IMR-90 (cell line): Measurements from ENCODE around the gene PRKD1.
"Not testable (repeated sequence)": the region's sequence is repeated elsewhere in the genome, so short reads cannot be mapped to it uniquely, and the experiment has no call there.

Experiments used
- BHLHE40 ChIP-seq: fragments of 150-350 bp; IDR thresholded peaks from 2 replicates; pipeline ENCODE4 v1.6.1; 2016; ENCODE audit warnings: mild to moderate bottlenecking, low read depth, low read length
- POLR2A ChIP-seq: IDR thresholded peaks from 2 replicates; pipeline ENCODE4 v1.6.1; 2012; ENCODE audit warnings: mild to moderate bottlenecking, low read depth, low read length
- TF ChIP-seq, protein P1 (sequence below): conservative IDR thresholded peaks from 2 replicates; pipeline ENCODE4 v1.5.1; 2012; ENCODE audit warnings: mild to moderate bottlenecking, low read depth, low read length, improper control_type of control experiment

DNA sequence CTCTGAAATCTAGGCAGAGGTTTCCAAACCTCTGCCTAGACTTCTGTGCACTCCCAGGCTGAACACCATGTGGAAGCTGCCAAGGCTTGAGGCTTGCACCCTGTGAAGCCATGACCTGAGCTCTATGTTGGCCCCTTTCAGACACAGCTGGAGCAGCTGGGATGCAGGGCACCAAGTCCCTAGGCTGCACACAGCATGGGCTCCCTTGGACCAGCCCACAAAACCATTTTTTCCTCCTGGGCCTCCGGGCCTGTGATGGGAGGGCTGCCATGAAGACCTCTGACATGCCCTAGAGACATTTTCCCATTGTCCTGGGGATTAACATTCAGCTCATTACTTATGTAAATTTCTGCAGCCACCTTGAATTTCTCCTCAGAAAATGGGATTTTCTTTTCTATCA, 88.0 kb downstream of the PRKD1 start:
- TF ChIP-seq, protein P1, sequence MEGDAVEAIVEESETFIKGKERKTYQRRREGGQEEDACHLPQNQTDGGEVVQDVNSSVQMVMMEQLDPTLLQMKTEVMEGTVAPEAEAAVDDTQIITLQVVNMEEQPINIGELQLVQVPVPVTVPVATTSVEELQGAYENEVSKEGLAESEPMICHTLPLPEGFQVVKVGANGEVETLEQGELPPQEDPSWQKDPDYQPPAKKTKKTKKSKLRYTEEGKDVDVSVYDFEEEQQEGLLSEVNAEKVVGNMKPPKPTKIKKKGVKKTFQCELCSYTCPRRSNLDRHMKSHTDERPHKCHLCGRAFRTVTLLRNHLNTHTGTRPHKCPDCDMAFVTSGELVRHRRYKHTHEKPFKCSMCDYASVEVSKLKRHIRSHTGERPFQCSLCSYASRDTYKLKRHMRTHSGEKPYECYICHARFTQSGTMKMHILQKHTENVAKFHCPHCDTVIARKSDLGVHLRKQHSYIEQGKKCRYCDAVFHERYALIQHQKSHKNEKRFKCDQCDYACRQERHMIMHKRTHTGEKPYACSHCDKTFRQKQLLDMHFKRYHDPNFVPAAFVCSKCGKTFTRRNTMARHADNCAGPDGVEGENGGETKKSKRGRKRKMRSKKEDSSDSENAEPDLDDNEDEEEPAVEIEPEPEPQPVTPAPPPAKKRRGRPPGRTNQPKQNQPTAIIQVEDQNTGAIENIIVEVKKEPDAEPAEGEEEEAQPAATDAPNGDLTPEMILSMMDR, result not testable (repeated sequence)
- not testable (repeated sequence) for TF ChIP-seq POLR2A, BHLHE40
